Esophagus squamous epithelium (tissue), 5 donors: ENCODE measurements around the gene CCDC71L. TPM values are rescaled to one million over a fixed set of nuclear protein-coding genes. Genes with fewer than 3 reads are reported as not detected.

Source experiments
- DNase-seq: peaks from one replicate; lab custom pipeline; 2025; lab: John Stamatoyannopoulos, UW
- H3K27ac ChIP-seq, 4 donors: fragments of 200-600 bp; sonication (generic); one replicate each; pipeline ENCODE4 v1.5.1; 2016 to 2019; ENCODE audit warnings: mild to moderate bottlenecking in 1 of 4
- H3K27me3 ChIP-seq, 4 donors: fragments of 200-600 bp; sonication (generic); 1 replicate in 3 of 4; 2 replicates in 1 of 4; pipeline versions ENCODE4 v1.5.1 to v1.6.0; 2017 to 2021; ENCODE audit warnings: antibody characterized with exemption in 1 of 4
- H3K36me3 ChIP-seq, 3 donors: fragments of 200-600 bp; sonication (generic); one replicate each; pipeline ENCODE4 v1.5.1; 2016 to 2019
- H3K4me1 ChIP-seq, 3 donors: fragments of 200-600 bp; sonication (generic); one replicate each; pipeline ENCODE4 v1.5.1; 2017 to 2019
- H3K4me3 ChIP-seq, 4 donors: fragments of 200-600 bp; sonication (generic); 1 replicate in 3 of 4; 2 replicates in 1 of 4; pipeline ENCODE4 v1.5.1; 2016 to 2019; ENCODE audit warnings: mild to moderate bottlenecking in 2 of 4, moderate library complexity in 1 of 4
- H3K9me3 ChIP-seq, 3 donors: fragments of 200-600 bp; sonication (generic); one replicate each; pipeline ENCODE4 v1.5.1; 2016 to 2019
- POLR2A ChIP-seq, 4 donors: fragments of 450-650 bp; IDR thresholded peaks; one replicate each; pipeline ENCODE4 v1.6.1; 2017; ENCODE audit warnings: antibody characterized with exemption in 4 of 4, mild to moderate bottlenecking in 4 of 4, moderate library complexity in 3 of 4
- WGBS, 2 donors: methylation state at CpG; one replicate each; pipeline ENCODE4 v1.1.5; 2018; 5-methylcytosine and 5-hydroxymethylcytosine counted together
- intact Hi-C: fragments of 100-400 bp; cut with DNase I; formaldehyde crosslinking; loops from one replicate; pipeline ENCODE4 v1.15.0; 2022
- total RNA-seq, 4 donors: library from RNA; depleted of rRNA; stranded (reverse); fragments of >200 nt; gene quantifications; one replicate each; pipeline ENCODE4 v1.1.0, GENCODE V29; 2016
- TF ChIP-seq, protein P1 (sequence below), 6 experiments: fragments of 450-650 bp in 4 of 6; fragments of 200-600 bp in 2 of 6; sonication (generic) in 2 of 6; IDR thresholded peaks; one replicate each; pipeline ENCODE4 v1.5.1; 2016 to 2019; ENCODE audit warnings: antibody characterized with exemption in 6 of 6, mild to moderate bottlenecking in 4 of 6, moderate library complexity in 4 of 6
- donor health status: DM: yes; HTN: yes; CAD: no.

Gene CCDC71L
- total RNA-seq, 4 donors from 2014 or later, result 3.3 to 19.5 (median 4.8) TPM

GRCh38 chr7:106671160-106671559 lies 10.2 kb upstream of the CCDC71L start:
- no peak overlapping the region for H3K4me3 ChIP-seq
- no peak for DNase-seq
- no peaks in the 10 kb centered on the region for H3K36me3 ChIP-seq
- no peak overlapping the region for H3K27ac ChIP-seq
- WGBS, 2 donors, result 71 to 88% methylated on average over 1 of the region's 1 CpG
- H3K9me3 ChIP-seq, result no peaks in the 10 kb centered on the region
- intact Hi-C loops, result no loop called here
- TF ChIP-seq, protein P1, sequence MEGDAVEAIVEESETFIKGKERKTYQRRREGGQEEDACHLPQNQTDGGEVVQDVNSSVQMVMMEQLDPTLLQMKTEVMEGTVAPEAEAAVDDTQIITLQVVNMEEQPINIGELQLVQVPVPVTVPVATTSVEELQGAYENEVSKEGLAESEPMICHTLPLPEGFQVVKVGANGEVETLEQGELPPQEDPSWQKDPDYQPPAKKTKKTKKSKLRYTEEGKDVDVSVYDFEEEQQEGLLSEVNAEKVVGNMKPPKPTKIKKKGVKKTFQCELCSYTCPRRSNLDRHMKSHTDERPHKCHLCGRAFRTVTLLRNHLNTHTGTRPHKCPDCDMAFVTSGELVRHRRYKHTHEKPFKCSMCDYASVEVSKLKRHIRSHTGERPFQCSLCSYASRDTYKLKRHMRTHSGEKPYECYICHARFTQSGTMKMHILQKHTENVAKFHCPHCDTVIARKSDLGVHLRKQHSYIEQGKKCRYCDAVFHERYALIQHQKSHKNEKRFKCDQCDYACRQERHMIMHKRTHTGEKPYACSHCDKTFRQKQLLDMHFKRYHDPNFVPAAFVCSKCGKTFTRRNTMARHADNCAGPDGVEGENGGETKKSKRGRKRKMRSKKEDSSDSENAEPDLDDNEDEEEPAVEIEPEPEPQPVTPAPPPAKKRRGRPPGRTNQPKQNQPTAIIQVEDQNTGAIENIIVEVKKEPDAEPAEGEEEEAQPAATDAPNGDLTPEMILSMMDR (IDR thresholded peaks at IDR 0.05), result no peak
- TF ChIP-seq POLR2A (IDR thresholded peaks at IDR 0.05), result no peak
- H3K4me1 ChIP-seq, result no peaks in the 10 kb centered on the region
- no peaks in the 10 kb centered on the region for H3K27me3 ChIP-seq

DNA sequence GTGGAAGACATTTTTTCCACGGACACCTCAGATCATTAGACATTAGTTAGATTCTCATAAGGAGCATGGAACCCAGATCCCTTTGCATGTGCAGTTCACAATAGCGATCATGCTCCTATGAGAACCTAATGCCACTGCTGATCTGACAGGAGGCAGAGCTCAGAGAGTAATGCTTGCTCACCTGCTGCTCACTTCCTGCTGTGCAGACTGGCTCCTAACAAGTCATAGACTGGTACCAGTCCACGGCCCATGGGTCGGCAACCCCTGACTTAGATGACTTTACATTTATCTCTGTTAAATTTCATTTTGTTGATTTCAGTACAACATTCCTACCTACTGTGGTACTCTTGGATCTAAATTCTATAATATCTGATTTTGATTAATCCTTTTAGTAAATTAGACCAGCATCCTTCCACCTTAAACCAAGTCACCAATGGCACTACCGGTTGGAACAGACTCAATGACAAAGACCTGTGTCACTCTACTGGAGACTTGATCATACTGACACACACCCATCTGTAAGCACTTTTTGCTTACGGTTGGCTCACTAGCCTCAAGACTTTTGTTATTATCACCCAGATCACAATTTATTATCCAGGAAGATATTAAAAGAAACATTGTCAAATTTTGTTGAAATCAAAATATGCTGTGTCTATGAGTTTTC lies 8.0 kb upstream of the CCDC71L start:
- H3K9me3 ChIP-seq, result no peaks in the 10 kb centered on the region
- DNase-seq, result no peak
- H3K36me3 ChIP-seq, result no peaks in the 10 kb centered on the region
- intact Hi-C loops, result no loop called here
- WGBS, 2 donors, result 77 to 83% methylated on average over 5 to 6 of the region's 6 CpGs
- H3K4me3 ChIP-seq, result no peak overlapping the region
- H3K27ac ChIP-seq, result no peak overlapping the region
- H3K4me1 ChIP-seq, result no peaks in the 10 kb centered on the region
- TF ChIP-seq POLR2A (IDR thresholded peaks at IDR 0.05), result no peak
- TF ChIP-seq, protein P1 (IDR thresholded peaks at IDR 0.05), result no peak
- no peaks in the 10 kb centered on the region for H3K27me3 ChIP-seq

- Histone ChIP-seq H3K27ac (no peak overlapping the region), H3K27me3 (no peaks in the 10 kb centered on the region), H3K36me3 (no peaks in the 10 kb centered on the region), H3K9me3 (no peaks in the 10 kb centered on the region), H3K4me1 (no peaks in the 10 kb centered on the region), H3K4me3 (no peak overlapping the region)
- no peak for TF ChIP-seq POLR2A (IDR thresholded peaks at IDR 0.05)
- TF ChIP-seq, protein P1 (IDR thresholded peaks at IDR 0.05), result no peak
- 61 to 63% methylated on average over 2 of the region's 2 CpGs for WGBS, 2 donors
- no peak for DNase-seq
- intact Hi-C loops, result no loop called here
Measured at GRCh38 chr7:106666353-106666752, 5.4 kb upstream of the CCDC71L start.

DNA sequence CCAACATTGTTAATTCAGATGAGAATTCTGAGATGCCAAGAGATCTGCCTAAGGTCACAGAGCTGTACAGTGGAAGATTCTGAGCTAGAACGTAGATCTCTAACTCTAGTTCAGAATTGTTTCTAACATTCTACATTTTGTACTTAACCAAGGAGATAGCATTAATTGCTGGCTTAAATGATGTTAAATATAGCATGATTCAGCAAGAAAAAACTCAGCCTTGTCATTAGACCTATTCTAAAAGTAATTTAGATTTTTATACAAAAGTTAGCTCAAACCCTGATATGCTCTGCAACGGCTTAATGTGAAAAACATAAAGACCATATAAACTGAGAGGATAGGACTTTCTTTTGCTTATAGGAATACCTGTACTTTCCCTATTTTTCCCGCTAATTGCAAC lies 3.4 kb upstream of the CCDC71L start:
- TF ChIP-seq, protein P1 (IDR thresholded peaks at IDR 0.05), result no peak
- no peak for TF ChIP-seq POLR2A (IDR thresholded peaks at IDR 0.05)
- H3K9me3 ChIP-seq, result no peaks in the 10 kb centered on the region
- 76 to 80% methylated on average over 3 of the region's 3 CpGs for WGBS, 2 donors
- H3K27me3 ChIP-seq, result no peaks in the 10 kb centered on the region
- H3K4me3 ChIP-seq, result no peak overlapping the region
- peaks cover 0 to 6% (median 0%) of the 10 kb centered on the region in 3 donors for H3K4me1 ChIP-seq
- no peaks in the 10 kb centered on the region for H3K36me3 ChIP-seq
- no peak overlapping the region for H3K27ac ChIP-seq
- intact Hi-C loops, result no loop called here
- no peak for DNase-seq

GRCh38 chr7:106659963-106660861 lies 746 bp downstream of the CCDC71L start:
- Histone ChIP-seq H3K9me3 (no peaks in the 10 kb centered on the region), H3K4me3 (peak overlapping the region; percentile 80 to 87 (median 82)), H3K4me1 (peaks cover 0 to 31% (median 13%) of the 10 kb centered on the region in 3 donors), H3K36me3 (no peaks in the 10 kb centered on the region), H3K27me3 (no peaks in the 10 kb centered on the region), H3K27ac (peak overlapping the region; percentile 94 to 96 (median 95))
- intact Hi-C loops, result no loop called here
- peak in 1 of 4 donors; percentile 21 for TF ChIP-seq POLR2A (IDR thresholded peaks at IDR 0.05)
- TF ChIP-seq, protein P1 (IDR thresholded peaks at IDR 0.05), result peak; percentile 57 to 81 (median 67)
- DNase-seq, result peak; percentile 27
- WGBS, 2 donors, result 0% methylated on average over 1 to 23 of the region's 101 CpGs
